ENCODE results near the gene GSTM2. TPM values are rescaled to one million over a fixed set of nuclear protein-coding genes. Genes with fewer than 3 reads are reported as not detected.
"Not testable (repeated sequence)": the region's sequence is repeated elsewhere in the genome, so short reads cannot be mapped to it uniquely, and the experiment has no call there.

The GSTM2 gene
- total RNA-seq, 2 donors from 2014 or later: 18.4 to 30.3 TPM

DNA sequence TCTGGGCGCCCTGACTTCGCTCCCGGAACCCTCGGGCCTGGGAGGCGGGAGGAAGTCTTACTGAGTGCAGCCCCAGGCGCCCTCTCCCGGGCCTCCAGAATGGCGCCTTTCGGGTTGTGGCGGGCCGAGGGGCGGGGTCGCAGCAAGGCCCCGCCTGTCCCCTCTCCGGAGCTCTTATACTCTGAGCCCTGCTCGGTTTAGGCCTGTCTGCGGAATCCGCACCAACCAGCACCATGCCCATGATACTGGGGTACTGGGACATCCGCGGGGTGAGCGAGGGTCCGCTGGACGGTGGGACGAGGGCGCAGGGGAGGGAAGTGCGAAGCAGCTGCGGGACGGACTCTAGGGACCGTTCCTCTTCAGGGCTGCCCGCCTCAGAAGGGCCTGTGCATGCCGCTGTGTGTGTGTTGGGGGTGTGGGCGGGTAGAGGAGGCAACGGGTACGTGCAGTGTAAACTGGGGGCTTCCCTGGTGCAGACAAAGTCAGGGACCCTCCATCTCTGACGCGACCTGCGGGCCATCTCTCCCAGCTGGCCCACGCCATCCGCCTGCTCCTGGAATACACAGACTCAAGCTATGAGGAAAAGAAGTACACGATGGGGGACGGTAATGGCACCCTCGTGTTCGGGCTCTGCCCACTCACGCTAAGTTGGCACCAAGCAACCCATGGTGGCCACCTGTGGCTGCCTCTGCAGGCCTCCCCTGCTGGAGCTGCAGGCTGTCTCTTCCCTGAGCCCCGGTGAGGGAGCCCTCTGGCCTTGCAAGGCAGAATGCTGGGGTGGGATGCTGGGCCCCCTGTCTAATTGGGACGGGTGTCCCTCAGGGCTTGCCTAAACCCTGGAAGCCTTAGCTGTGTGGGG, 20.0 kb downstream of the GSTM2 start, which contains the start of gene GSTM1:
Gene GSTM1 (plus strand): TSS at position 177 of the 859 bp plus-strand sequence. CDS start 57 bp downstream, at position 234.
- Histone ChIP-seq H3K9me3 (ENCODE audit: control insufficient read depth, low read length) (no peaks in the 10 kb centered on the region), H3K27ac (ENCODE audit: low read depth, low read length) (no peak within 1 kb of the TSS), H3K4me1 (ENCODE audit: control insufficient read depth, insufficient read depth, low read length) (no peaks in the 10 kb centered on the region), H3K27me3 (ENCODE audit: control insufficient read depth, insufficient read depth, low read length, poor library complexity, severe bottlenecking) (no peaks in the 10 kb centered on the region), H3K36me3 (ENCODE audit: control insufficient read depth, insufficient read depth, low read length) (no peaks in the 10 kb centered on the region), H3K4me3 (ENCODE audit: low read length) (no peak within 1 kb of the TSS), H3K9ac (ENCODE audit: extremely low read depth, low read length, poor library complexity, severe bottlenecking) (no peak within 1 kb of the TSS)
- peak; percentile 87 for DNase-seq
- Mint-ChIP-seq H3K27me3 (ENCODE audit: insufficient read depth) (no peaks in the 10 kb centered on the region), H3K27ac (peak within 1 kb of the TSS; percentile 66), H3K9me3 (peaks cover 7% of the 10 kb centered on the region), H3K4me1 (no peaks in the 10 kb centered on the region), H3K4me3 (peak within 1 kb of the TSS; percentile 55), H3K36me3 (ENCODE audit: low read depth) (no peaks in the 10 kb centered on the region)
- TF ChIP-seq, protein P1, sequence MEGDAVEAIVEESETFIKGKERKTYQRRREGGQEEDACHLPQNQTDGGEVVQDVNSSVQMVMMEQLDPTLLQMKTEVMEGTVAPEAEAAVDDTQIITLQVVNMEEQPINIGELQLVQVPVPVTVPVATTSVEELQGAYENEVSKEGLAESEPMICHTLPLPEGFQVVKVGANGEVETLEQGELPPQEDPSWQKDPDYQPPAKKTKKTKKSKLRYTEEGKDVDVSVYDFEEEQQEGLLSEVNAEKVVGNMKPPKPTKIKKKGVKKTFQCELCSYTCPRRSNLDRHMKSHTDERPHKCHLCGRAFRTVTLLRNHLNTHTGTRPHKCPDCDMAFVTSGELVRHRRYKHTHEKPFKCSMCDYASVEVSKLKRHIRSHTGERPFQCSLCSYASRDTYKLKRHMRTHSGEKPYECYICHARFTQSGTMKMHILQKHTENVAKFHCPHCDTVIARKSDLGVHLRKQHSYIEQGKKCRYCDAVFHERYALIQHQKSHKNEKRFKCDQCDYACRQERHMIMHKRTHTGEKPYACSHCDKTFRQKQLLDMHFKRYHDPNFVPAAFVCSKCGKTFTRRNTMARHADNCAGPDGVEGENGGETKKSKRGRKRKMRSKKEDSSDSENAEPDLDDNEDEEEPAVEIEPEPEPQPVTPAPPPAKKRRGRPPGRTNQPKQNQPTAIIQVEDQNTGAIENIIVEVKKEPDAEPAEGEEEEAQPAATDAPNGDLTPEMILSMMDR (conservative IDR thresholded peaks at IDR 0.05): peak; percentile 53
- no CpG with 5 or more reads among the region's 46 CpGs for WGBS, 2 experiments (ENCODE audit: insufficient coverage in 1 of 2, insufficient read length in 1 of 2)

DNA sequence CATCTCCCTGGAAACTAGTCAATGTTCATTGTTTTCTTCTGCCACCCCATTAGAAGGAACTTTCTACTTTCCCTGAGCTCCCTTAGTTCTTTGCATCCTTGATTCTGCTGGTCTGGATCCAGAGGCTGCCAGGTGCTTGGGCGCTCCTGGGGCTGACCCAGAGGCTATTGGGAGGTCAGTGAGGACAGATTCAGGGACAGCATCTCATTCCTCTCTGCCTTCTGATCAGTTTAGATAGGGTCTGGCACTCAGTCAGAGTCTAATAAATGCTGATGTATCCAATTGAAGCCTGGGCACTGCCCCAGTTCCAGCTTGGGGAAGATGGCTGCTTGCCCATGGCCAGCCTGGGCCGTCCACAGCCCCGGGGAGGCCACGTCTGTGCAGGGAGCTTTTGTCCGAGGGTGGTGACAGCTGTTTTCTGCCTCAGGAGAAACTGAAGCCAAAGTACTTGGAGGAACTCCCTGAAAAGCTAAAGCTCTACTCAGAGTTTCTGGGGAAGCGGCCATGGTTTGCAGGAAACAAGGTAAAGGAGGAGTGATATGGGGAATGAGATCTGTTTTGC, 22.1 kb downstream of the GSTM2 start:
- Histone ChIP-seq H3K4me1 (ENCODE audit: control insufficient read depth, insufficient read depth, low read length) (no peaks in the 10 kb centered on the region), H3K9me3 (ENCODE audit: control insufficient read depth, low read length) (no peaks in the 10 kb centered on the region), H3K27ac (ENCODE audit: low read depth, low read length) (no peak overlapping the region), H3K36me3 (ENCODE audit: control insufficient read depth, insufficient read depth, low read length) (no peaks in the 10 kb centered on the region), H3K27me3 (ENCODE audit: control insufficient read depth, insufficient read depth, low read length, poor library complexity, severe bottlenecking) (no peaks in the 10 kb centered on the region), H3K4me3 (ENCODE audit: low read length) (no peak overlapping the region), H3K9ac (ENCODE audit: extremely low read depth, low read length, poor library complexity, severe bottlenecking) (no peak overlapping the region)
- Mint-ChIP-seq H3K36me3 (ENCODE audit: low read depth) (no peaks in the 10 kb centered on the region), H3K4me1 (no peaks in the 10 kb centered on the region), H3K4me3 (no peak overlapping the region), H3K27me3 (ENCODE audit: insufficient read depth) (no peaks in the 10 kb centered on the region), H3K9me3 (peaks cover 3% of the 10 kb centered on the region), H3K27ac (no peak overlapping the region)
- TF ChIP-seq, protein P1 (conservative IDR thresholded peaks at IDR 0.05): no peak
- no CpG with 5 or more reads among the region's 6 CpGs for WGBS, 2 experiments (ENCODE audit: insufficient coverage in 1 of 2, insufficient read length in 1 of 2)
- DNase-seq: no peak

DNA sequence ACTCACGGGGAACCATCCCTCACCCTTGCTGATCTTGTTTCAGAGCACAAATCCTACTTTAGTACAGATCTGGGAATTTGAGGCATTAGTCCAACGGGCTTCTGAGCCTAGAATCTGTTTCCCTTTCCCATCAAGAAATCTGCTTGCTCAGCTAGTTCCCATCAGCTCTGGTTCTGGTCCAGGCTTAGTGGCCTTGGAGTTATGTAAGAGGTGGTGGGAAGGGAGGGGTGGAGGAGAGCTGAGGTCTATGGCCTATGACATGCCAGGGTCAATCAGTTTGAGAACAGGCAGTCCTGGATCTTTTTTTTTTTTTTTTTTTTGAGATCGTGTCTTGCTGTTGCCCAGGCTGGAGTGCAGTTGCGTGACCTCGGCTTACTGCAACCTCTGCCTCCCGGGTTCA, 23.9 kb downstream of the GSTM2 start:
- H3K36me3 ChIP-seq (ENCODE audit: control insufficient read depth, insufficient read depth, low read length): no peaks in the 10 kb centered on the region
- no peak overlapping the region for H3K27ac ChIP-seq (ENCODE audit: low read depth, low read length)
- Mint-ChIP-seq H3K27me3 (ENCODE audit: insufficient read depth) (no peaks in the 10 kb centered on the region), H3K36me3 (ENCODE audit: low read depth) (no peaks in the 10 kb centered on the region), H3K4me1 (no peaks in the 10 kb centered on the region), H3K4me3 (no peak overlapping the region), H3K9me3 (no peaks in the 10 kb centered on the region), H3K27ac (no peak overlapping the region)
- no peaks in the 10 kb centered on the region for H3K4me1 ChIP-seq (ENCODE audit: control insufficient read depth, insufficient read depth, low read length)
- WGBS, 2 experiments (ENCODE audit: insufficient coverage in 1 of 2, insufficient read length in 1 of 2): no CpG with 5 or more reads among the region's 6 CpGs
- no peak for DNase-seq
- H3K9ac ChIP-seq (ENCODE audit: extremely low read depth, low read length, poor library complexity, severe bottlenecking): no peak overlapping the region
- TF ChIP-seq, protein P1 (conservative IDR thresholded peaks at IDR 0.05): no peak
- H3K27me3 ChIP-seq (ENCODE audit: control insufficient read depth, insufficient read depth, low read length, poor library complexity, severe bottlenecking): no peaks in the 10 kb centered on the region
- H3K4me3 ChIP-seq (ENCODE audit: low read length): no peak overlapping the region
- no peaks in the 10 kb centered on the region for H3K9me3 ChIP-seq (ENCODE audit: control insufficient read depth, low read length)

DNA sequence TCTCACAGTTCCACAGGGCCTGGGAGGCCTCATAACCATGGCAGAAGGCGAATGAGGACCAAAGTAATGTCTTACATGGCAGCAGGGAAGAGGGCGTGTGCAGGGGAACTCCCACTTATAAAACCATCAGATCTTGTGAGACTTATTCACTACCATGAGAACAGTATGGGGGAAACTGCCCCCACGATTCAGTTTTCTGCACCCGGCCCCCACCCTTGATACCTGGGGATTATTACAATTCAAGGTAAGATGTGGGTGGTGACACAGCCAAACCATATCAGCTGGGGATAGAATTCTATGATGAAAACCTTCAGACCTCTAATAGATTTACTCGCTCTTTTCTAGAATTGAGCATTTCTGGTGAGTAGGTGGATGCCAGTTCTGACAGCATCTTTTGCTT, 26.5 kb downstream of the GSTM2 start:
- not testable (repeated sequence) for H3K27ac ChIP-seq (ENCODE audit: low read depth, low read length); DNase-seq; H3K9me3 ChIP-seq (ENCODE audit: control insufficient read depth, low read length); H3K27me3 Mint-ChIP-seq (ENCODE audit: insufficient read depth); H3K4me1 ChIP-seq (ENCODE audit: control insufficient read depth, insufficient read depth, low read length); H3K4me3 ChIP-seq (ENCODE audit: low read length); H3K36me3 ChIP-seq (ENCODE audit: control insufficient read depth, insufficient read depth, low read length); H3K9ac ChIP-seq (ENCODE audit: extremely low read depth, low read length, poor library complexity, severe bottlenecking); H3K4me1 Mint-ChIP-seq; H3K27ac Mint-ChIP-seq; H3K36me3 Mint-ChIP-seq (ENCODE audit: low read depth); H3K27me3 ChIP-seq (ENCODE audit: control insufficient read depth, insufficient read depth, low read length, poor library complexity, severe bottlenecking); H3K9me3 Mint-ChIP-seq; H3K4me3 Mint-ChIP-seq
- no CpG with 5 or more reads among the region's 5 CpGs for WGBS, 2 experiments (ENCODE audit: insufficient coverage in 1 of 2, insufficient read length in 1 of 2)

DNA sequence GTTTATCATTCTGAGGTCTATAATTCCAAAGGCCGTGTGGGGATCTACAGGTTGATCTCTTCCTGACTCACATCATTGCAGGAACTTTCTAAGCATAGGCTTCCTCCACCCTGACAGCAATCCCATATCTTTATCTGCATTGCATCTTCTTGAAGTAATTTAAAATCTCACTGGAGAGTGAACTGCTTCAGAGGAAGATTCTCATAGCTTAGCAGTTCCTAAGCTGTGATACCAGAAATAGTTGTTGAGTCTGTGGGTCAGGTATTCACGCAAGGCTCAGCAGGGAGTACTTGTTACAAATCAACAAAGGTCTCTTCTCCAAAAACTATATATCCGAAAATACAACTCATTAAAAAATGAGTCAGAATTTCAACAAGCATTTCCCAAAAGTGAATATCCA, 27.3 kb downstream of the GSTM2 start:
- H3K9me3 Mint-ChIP-seq, H3K4me3 Mint-ChIP-seq, H3K4me1 Mint-ChIP-seq: not testable (repeated sequence)

More for the DNA sequence above, 27.3 kb downstream of the GSTM2 start:
- DNase-seq; H3K9me3 ChIP-seq (ENCODE audit: control insufficient read depth, low read length); H3K27ac ChIP-seq (ENCODE audit: low read depth, low read length); H3K4me1 ChIP-seq (ENCODE audit: control insufficient read depth, insufficient read depth, low read length); H3K36me3 ChIP-seq (ENCODE audit: control insufficient read depth, insufficient read depth, low read length); H3K9ac ChIP-seq (ENCODE audit: extremely low read depth, low read length, poor library complexity, severe bottlenecking); H3K27ac Mint-ChIP-seq; H3K4me3 ChIP-seq (ENCODE audit: low read length); H3K36me3 Mint-ChIP-seq (ENCODE audit: low read depth); H3K27me3 Mint-ChIP-seq (ENCODE audit: insufficient read depth); H3K27me3 ChIP-seq (ENCODE audit: control insufficient read depth, insufficient read depth, low read length, poor library complexity, severe bottlenecking): not testable (repeated sequence)
- WGBS, 2 experiments (ENCODE audit: insufficient coverage in 1 of 2, insufficient read length in 1 of 2): no CpG with 5 or more reads among the region's 3 CpGs

Data from endodermal cell (in vitro differentiated cells).